ENCODE data around the gene ANKRD44. TPM values are rescaled to one million over a fixed set of nuclear protein-coding genes. Genes with fewer than 3 reads are reported as not detected.
"Not testable (repeated sequence)": the region's sequence is repeated elsewhere in the genome, so short reads cannot be mapped to it uniquely, and the experiment has no call there.

ANKRD44 gene
- total and polyA plus RNA-seq, 5 experiments from 2014 or later, result 85.8 to 279 (median 96.1) TPM

DNA sequence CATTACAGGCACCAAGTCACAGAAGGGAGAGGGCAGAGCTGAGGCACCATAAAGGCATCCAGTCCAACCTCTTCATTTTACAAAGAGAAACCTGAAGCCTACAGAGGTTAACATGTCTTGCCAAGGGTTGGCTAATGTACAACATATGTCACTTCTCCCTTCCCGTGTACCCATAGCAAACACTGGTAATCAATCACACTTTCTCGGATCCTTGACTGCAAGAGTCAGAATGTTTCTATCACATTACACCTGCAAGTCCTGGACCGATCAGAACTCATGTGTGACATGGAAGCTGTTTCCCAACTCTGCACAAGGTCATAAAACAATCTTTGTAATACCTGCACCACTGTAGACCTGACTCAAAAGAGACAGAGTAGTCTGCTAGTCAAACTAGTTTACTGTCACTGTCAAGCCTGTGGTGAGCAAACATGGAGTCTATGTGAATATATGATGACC, 6.0 kb downstream of the ANKRD44 start:
- peaks cover 4 to 27% (median 25%) of the 10 kb centered on the region in 3 donors for H3K36me3 Mint-ChIP-seq
- peaks cover 0 to 3% (median 0%) of the 10 kb centered on the region in 9 donors for H3K9me3 Mint-ChIP-seq
- peaks cover 48 to 92% (median 77%) of the 10 kb centered on the region in 4 donors for H3K4me1 Mint-ChIP-seq
- peak overlapping the region; percentile 93 to 98 (median 95) for H3K27ac Mint-ChIP-seq
- no peaks in the 10 kb centered on the region for H3K27me3 Mint-ChIP-seq
- DNase-seq (no peak), ATAC-seq (peak; percentile 15 to 33)
- H3K4me3 Mint-ChIP-seq, result peak overlapping the region; percentile 92 to 99 (median 96)
- POLR2A ChIA-PET, result interaction anchor here (0.7 to 15.8 kb wide), 9 partner anchors 9 to 115 kb away, joined by 3 to 582 read pairs (median 7); no protein-coding TSS in a partner anchor

DNA sequence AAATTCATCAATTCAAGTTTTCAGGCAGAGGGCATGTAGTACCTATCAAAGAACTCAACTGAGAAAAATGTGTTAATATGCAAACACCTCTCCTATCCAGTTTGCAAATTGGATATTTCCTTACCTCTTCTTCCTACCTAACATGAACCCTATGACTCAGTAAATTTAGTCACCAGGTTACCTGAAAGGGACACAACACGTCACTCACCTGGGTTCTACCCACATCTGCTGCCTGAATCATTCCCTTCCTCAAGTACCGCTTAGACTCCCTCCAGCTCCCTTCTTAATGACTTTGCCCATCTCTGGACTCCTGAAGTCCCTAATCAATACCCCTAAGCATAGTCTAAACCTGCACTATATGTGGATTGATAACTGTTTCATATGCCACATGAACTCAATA, 10.4 kb downstream of the ANKRD44 start:
- Mint-ChIP-seq H3K36me3 (peaks cover 12 to 41% (median 39%) of the 10 kb centered on the region in 3 donors), H3K27me3 (no peaks in the 10 kb centered on the region), H3K27ac (peak overlapping the region; percentile 93 to 98 (median 95)), H3K4me1 (peaks cover 51 to 100% (median 86%) of the 10 kb centered on the region in 4 donors), H3K9me3 (peaks cover 0 to 17% (median 0%) of the 10 kb centered on the region in 9 donors), H3K4me3 (peak overlapping the region; percentile 23 to 84 (median 73))
- no peak for DNase-seq
- ATAC-seq, result peak; percentile 19 to 27
- POLR2A ChIA-PET, result interaction anchor here (1.3 to 15.8 kb wide), 5 partner anchors 22 to 95 kb away, joined by 3 to 582 read pairs (median 4); no protein-coding TSS in a partner anchor

DNA sequence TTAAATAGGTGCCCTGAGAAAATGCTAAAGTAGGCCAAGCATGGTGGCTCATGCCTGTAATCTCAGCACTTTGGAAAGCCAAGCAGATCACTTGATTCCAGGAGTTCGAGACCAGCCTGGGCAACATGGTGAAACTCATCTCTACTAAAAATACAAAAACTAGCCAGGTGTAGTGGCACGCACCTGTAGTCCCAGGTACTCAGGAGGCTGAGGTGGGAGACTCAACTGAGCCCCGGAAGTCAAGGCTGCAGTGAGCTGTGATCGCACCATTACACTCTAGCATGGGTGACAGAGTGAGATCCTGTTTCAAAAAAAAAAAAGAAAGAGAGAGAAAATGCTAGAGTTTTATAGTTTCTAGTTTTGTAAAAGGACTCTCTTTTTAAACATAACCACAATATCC, 12.0 kb downstream of the ANKRD44 start:
- Mint-ChIP-seq H3K4me3 (peak overlapping the region; percentile 46 to 81 (median 76)), H3K4me1 (peaks cover 54 to 100% (median 89%) of the 10 kb centered on the region in 4 donors), H3K27ac (peak overlapping the region; percentile 93 to 98 (median 95)), H3K36me3 (peaks cover 12 to 39% (median 37%) of the 10 kb centered on the region in 3 donors), H3K9me3 (peaks cover 0 to 17% (median 0%) of the 10 kb centered on the region in 9 donors), H3K27me3 (no peaks in the 10 kb centered on the region)
- POLR2A ChIA-PET, result interaction anchor here (0.6 to 6.7 kb wide), 5 partner anchors 9 to 86 kb away, joined by 3 to 129 read pairs (median 4); partner anchors contain the start of gene ANKRD44
- DNase-seq (no peak), ATAC-seq (peak in 1 of 2 donors; percentile 20)

GRCh38 chr2:197297772-197298318, 12.7 kb downstream of the ANKRD44 start:
- Mint-ChIP-seq H3K27ac (peak overlapping the region; percentile 93 to 98 (median 95)), H3K27me3 (no peaks in the 10 kb centered on the region), H3K36me3 (peaks cover 12 to 39% (median 37%) of the 10 kb centered on the region in 3 donors), H3K4me1 (peaks cover 58 to 100% (median 93%) of the 10 kb centered on the region in 4 donors), H3K4me3 (peak overlapping the region; percentile 46 to 85 (median 76)), H3K9me3 (peaks cover 0 to 17% (median 0%) of the 10 kb centered on the region in 9 donors)
- DNase-seq, result no peak
- ATAC-seq, result no peak
- POLR2A ChIA-PET, result interaction anchor here (0.6 to 6.7 kb wide), 11 partner anchors 10 to 1032 kb away, joined by 3 to 129 read pairs (median 4); partner anchors contain the start of gene ANKRD44

GRCh38 chr2:197297266-197297665, 13.3 kb downstream of the ANKRD44 start:
- peaks cover 59 to 100% (median 93%) of the 10 kb centered on the region in 4 donors for H3K4me1 Mint-ChIP-seq
- no peaks in the 10 kb centered on the region for H3K27me3 Mint-ChIP-seq
- peaks cover 12 to 36% (median 34%) of the 10 kb centered on the region in 3 donors for H3K36me3 Mint-ChIP-seq
- DNase-seq, result no peak
- H3K27ac Mint-ChIP-seq, result peak overlapping the region; percentile 93 to 98 (median 95)
- H3K4me3 Mint-ChIP-seq, result peak overlapping the region; percentile 64 to 85 (median 77)
- H3K9me3 Mint-ChIP-seq, result peaks cover 0 to 17% (median 0%) of the 10 kb centered on the region in 9 donors
- POLR2A ChIA-PET, result interaction anchor here (0.8 to 6.7 kb wide), 9 partner anchors 10 to 1032 kb away, joined by 3 to 129 read pairs (median 5); partner anchors contain the start of gene ANKRD44
- no peak for ATAC-seq

- Mint-ChIP-seq H3K9me3 (peaks cover 0 to 18% (median 0%) of the 10 kb centered on the region in 9 donors), H3K4me3 (peak overlapping the region; percentile 64 to 85 (median 77)), H3K27me3 (no peaks in the 10 kb centered on the region), H3K36me3 (peaks cover 10 to 40% (median 31%) of the 10 kb centered on the region in 3 donors), H3K27ac (peak overlapping the region; percentile 93 to 98 (median 95)), H3K4me1 (peaks cover 57 to 100% (median 93%) of the 10 kb centered on the region in 4 donors)
- POLR2A ChIA-PET, result interaction anchor here (0.8 to 6.7 kb wide), 8 partner anchors 11 to 98 kb away, joined by 3 to 129 read pairs (median 4); partner anchors contain the start of gene ANKRD44
- no peak for ATAC-seq
- DNase-seq, result peak in 1 of 10 donors; percentile 33
Measured at GRCh38 chr2:197296835-197297234, 13.7 kb downstream of the ANKRD44 start.

DNA sequence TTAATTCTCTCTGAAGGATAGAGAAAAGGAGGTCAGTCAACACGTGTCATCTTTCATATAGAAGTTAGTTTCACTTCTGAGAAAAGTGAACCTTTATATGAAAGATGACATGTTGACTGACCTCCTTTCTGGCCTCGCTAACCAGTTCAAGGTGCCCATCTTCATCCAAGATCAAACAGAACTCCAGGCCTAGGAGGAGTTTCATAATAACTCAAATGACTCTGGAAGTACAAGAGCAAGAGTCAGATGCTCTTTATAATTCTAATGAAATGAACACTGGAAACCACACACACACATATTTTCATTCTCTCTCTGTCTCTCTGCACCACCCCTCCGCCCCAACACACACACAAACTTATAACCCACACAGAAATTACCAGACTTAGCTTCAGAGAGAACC, 16.3 kb downstream of the ANKRD44 start:
- peak overlapping the region; percentile 93 to 98 (median 95) for H3K27ac Mint-ChIP-seq
- H3K27me3 Mint-ChIP-seq, result no peaks in the 10 kb centered on the region
- peak; percentile 35 to 46 for ATAC-seq
- POLR2A ChIA-PET, result interaction anchor here (0.9 to 6.7 kb wide), 14 partner anchors 13 to 103 kb away, joined by 3 to 129 read pairs (median 5); partner anchors contain the start of gene ANKRD44
- H3K4me1 Mint-ChIP-seq, result peaks cover 52 to 97% (median 88%) of the 10 kb centered on the region in 4 donors
- H3K4me3 Mint-ChIP-seq, result peak overlapping the region; percentile 67 to 94 (median 78)
- peak in 2 of 10 donors; percentile 47 to 57 for DNase-seq
- peaks cover 7 to 27% (median 24%) of the 10 kb centered on the region in 3 donors for H3K36me3 Mint-ChIP-seq
- H3K9me3 Mint-ChIP-seq, result peaks cover 0 to 14% (median 0%) of the 10 kb centered on the region in 9 donors

GRCh38 chr2:197293252-197294007, 17.1 kb downstream of the ANKRD44 start:
- Mint-ChIP-seq H3K36me3 (peaks cover 7 to 19% (median 17%) of the 10 kb centered on the region in 3 donors), H3K9me3 (peaks cover 0 to 13% (median 0%) of the 10 kb centered on the region in 9 donors), H3K27me3 (no peaks in the 10 kb centered on the region), H3K4me1 (peaks cover 54 to 97% (median 86%) of the 10 kb centered on the region in 4 donors), H3K4me3 (peak overlapping the region; percentile 67 to 94 (median 78)), H3K27ac (peak overlapping the region; percentile 93 to 98 (median 95))
- ATAC-seq, result peak; percentile 59 to 62
- DNase-seq, result no peak
- POLR2A ChIA-PET, result interaction anchor here (0.7 to 6.7 kb wide), 16 partner anchors 12 to 102 kb away, joined by 3 to 129 read pairs (median 5); partner anchors contain the start of gene ANKRD44

DNA sequence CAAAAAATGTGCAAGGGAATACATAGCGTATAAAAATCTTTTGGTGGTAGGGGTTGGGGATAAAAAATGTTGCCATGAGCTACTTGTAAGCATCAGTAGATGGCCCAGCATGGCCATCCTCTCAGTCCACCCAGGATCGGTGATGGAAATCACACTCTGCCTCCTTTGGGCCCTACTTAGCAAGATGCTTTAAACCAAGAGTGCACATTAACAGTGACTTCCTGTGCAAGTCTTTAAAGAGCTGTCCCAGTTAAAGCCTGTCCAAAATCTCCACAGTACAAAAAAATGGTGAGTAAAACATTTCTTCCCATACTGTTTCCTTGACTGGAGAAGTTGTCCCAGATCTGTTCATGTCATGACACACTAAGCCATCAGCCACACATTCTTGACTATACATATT, 18.0 kb downstream of the ANKRD44 start:
- Mint-ChIP-seq H3K4me3 (peak overlapping the region; percentile 67 to 94 (median 78)), H3K4me1 (peaks cover 50 to 96% (median 86%) of the 10 kb centered on the region in 4 donors), H3K27me3 (no peaks in the 10 kb centered on the region), H3K9me3 (peaks cover 0 to 6% (median 0%) of the 10 kb centered on the region in 9 donors), H3K36me3 (peaks cover 0 to 13% (median 11%) of the 10 kb centered on the region in 3 donors), H3K27ac (peak overlapping the region; percentile 93 to 98 (median 95))
- no peak for DNase-seq
- POLR2A ChIA-PET, result interaction anchor here (0.7 to 6.7 kb wide), 8 partner anchors 15 to 101 kb away, joined by 3 to 129 read pairs (median 8); partner anchors contain the start of gene ANKRD44
- peak; percentile 21 to 35 for ATAC-seq

DNA sequence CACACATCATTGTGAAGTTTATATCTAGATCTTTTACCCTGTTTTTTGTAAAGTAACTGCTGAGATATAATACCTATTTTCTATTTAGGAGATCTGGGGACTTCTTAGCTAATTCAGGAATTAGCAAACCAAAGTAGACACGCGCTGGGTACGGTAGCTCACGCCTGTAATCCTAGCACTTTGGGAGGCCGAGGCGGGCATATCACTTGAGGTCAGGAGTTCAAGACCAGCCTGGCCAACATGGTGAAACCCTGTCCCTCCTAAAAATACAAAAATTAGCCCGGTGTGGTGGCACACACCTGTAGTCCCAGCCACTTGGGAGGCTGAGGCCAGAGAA, 23.0 kb downstream of the ANKRD44 start:
- POLR2A ChIA-PET, result interaction anchor here (0.7 to 2.1 kb wide), 9 partner anchors 11 to 81 kb away, joined by 3 to 9 read pairs (median 3); partner anchors contain the start of gene ANKRD44
- Mint-ChIP-seq H3K4me1 (peaks cover 38 to 92% (median 86%) of the 10 kb centered on the region in 4 donors), H3K4me3 (peak overlapping the region; percentile 47 to 88 (median 82)), H3K27ac (peak overlapping the region; percentile 91 to 99 (median 96)), H3K36me3 (peaks cover 0 to 15% (median 13%) of the 10 kb centered on the region in 3 donors)
- not testable (repeated sequence) for H3K9me3 Mint-ChIP-seq, DNase-seq, H3K27me3 Mint-ChIP-seq
- peak in 1 of 2 donors; percentile 3 for ATAC-seq

DNA sequence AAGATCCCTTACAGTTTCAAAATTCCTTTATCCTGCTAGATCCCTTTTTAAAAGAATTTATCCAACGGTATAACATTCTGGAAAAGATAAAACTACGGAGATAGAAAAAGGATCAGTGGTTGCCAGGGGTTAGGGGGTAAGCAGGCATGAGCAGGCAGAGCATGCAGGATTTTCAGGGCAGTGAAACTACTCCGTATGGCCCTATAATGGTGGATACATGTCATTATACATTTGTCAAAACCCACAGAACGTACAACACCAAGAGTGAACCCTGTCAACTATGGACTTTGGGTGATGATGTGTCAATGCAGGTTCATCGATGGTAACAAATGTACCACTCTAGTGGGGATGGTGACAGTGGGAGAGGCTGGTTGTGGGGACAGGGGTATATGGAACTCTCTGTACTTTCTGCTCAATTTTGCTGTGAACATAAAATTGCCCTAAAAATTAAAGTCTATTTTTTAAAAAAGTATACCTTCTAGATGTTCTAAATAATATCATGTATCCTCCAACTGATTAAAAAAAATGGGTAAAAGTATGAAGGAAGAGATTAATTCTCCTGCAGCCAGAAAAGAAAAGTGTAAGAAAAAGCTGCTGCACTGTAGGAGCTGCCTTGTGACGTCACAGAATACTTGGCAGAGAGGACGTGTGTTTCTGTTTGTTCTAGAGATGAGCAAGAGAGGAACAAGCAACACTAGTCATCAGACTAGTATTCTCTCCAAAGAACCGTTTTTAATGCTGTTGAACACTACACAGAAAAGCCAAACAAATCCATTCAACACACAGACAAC, 23.6 kb downstream of the ANKRD44 start:
- peak overlapping the region; percentile 91 to 99 (median 96) for H3K27ac Mint-ChIP-seq

More for the DNA sequence above, 23.6 kb downstream of the ANKRD44 start:
- peak overlapping the region; percentile 47 to 88 (median 82) for H3K4me3 Mint-ChIP-seq
- peaks cover 39 to 92% (median 86%) of the 10 kb centered on the region in 4 donors for H3K4me1 Mint-ChIP-seq
- ATAC-seq (peak; percentile 88 to 96), DNase-seq (peak in 8 of 10 donors; percentile 53 to 79 (median 62))
- POLR2A ChIA-PET, result interaction anchor here (0.6 to 2.1 kb wide), 10 partner anchors 10 to 82 kb away, joined by 3 to 9 read pairs (median 4); partner anchors contain the start of gene ANKRD44
- H3K36me3 Mint-ChIP-seq, result peaks cover 0 to 17% (median 7%) of the 10 kb centered on the region in 3 donors
- no peaks in the 10 kb centered on the region for H3K27me3 Mint-ChIP-seq
- H3K9me3 Mint-ChIP-seq, result peaks cover 0 to 3% (median 0%) of the 10 kb centered on the region in 9 donors

Measured in naive thymus-derived CD8-positive, alpha-beta T cell (primary cell).